ENCODE results near the gene OR10A4. TPM values are rescaled to one million over a fixed set of nuclear protein-coding genes. Genes with fewer than 3 reads are reported as not detected.

Gene OR10A4
- total and polyA plus RNA-seq, 2 donors (not counting 1 experiment from before 2014, with no cell fraction given) = not detected

- Mint-ChIP-seq H3K4me1 (peaks cover 2% of the 10 kb centered on the region), H3K9me3 (ENCODE audit: insufficient read depth) (no peaks in the 10 kb centered on the region), H3K27ac (no peak overlapping the region), H3K27me3 (peaks cover 7% of the 10 kb centered on the region), H3K4me3 (no peak overlapping the region)
- no peaks in the 10 kb centered on the region for H3K4me1 ChIP-seq (ENCODE audit: control insufficient read depth in 2 of 2, insufficient read depth in 2 of 2, low read length in 2 of 2)
- POLR2A ChIA-PET = no interaction called here
- H3K27ac ChIP-seq (ENCODE audit: low read length in 2 of 2) = no peak overlapping the region
- no peak for ATAC-seq (ENCODE audit: low read depth)
- peaks cover 0 to 2% (median 0%) of the 10 kb centered on the region in 4 experiments for H3K27me3 ChIP-seq (replicated peaks in 1 of 4; ENCODE audit: control extremely low read depth in 1 of 4, control insufficient read depth in 3 of 4, insufficient read depth in 4 of 4, low read length in 3 of 4)
- no peak overlapping the region for H2AFZ ChIP-seq (ENCODE audit: insufficient read depth, low read depth, low read length, poor library complexity, severe bottlenecking)
- H3K9ac ChIP-seq (ENCODE audit: low read length) = no peak overlapping the region
- no peaks in the 10 kb centered on the region for H3K36me3 ChIP-seq (replicated peaks in 1 of 2; ENCODE audit: control extremely low read depth in 1 of 2, control insufficient read depth in 1 of 2, extremely low read depth in 1 of 2, insufficient read depth in 2 of 2, low read length in 1 of 2)
- intact Hi-C loops (cut with micrococcal nuclease) = no loop called here
- no peak for DNase-seq
- no peak for TF ChIP-seq EZH2 (IDR thresholded peaks at IDR 0.05; ENCODE audit: borderline replicate concordance, insufficient read depth, low read depth, low read length, poor library complexity, severe bottlenecking)
- TF ChIP-seq CTCF (IDR thresholded peaks at IDR 0.05) = no peak
- no peaks in the 10 kb centered on the region for H4K20me1 ChIP-seq (ENCODE audit: control insufficient read depth, insufficient read depth, low read length, poor library complexity, severe bottlenecking)
- no peak overlapping the region for H3K4me3 ChIP-seq (ENCODE audit: control extremely low read depth in 1 of 5, extremely low read depth in 1 of 5, insufficient read depth in 1 of 5, low read depth in 2 of 5, low read length in 4 of 5)
- CTCF ChIA-PET = no interaction called here
- no peaks in the 10 kb centered on the region for H3K9me3 ChIP-seq (ENCODE audit: control extremely low read depth in 1 of 3, control insufficient read depth in 2 of 3, insufficient read depth in 1 of 3, low read length in 2 of 3)
- H3K79me2 ChIP-seq (ENCODE audit: control insufficient read depth, insufficient read depth, low read length) = no peaks in the 10 kb centered on the region
- H3K4me2 ChIP-seq (replicated peaks; ENCODE audit: low read depth, low read length, poor library complexity, severe bottlenecking) = no peak overlapping the region
These were observed 18.6 kb downstream of the OR10A4 start for GRCh38 chr11:6895010-6895409.

GRCh38 chr11:6898911-6899310 is 22.5 kb downstream of the OR10A4 start:
- no peaks in the 10 kb centered on the region for H3K36me3 ChIP-seq (replicated peaks in 1 of 2; ENCODE audit: control extremely low read depth in 1 of 2, control insufficient read depth in 1 of 2, extremely low read depth in 1 of 2, insufficient read depth in 2 of 2, low read length in 1 of 2)
- H3K4me3 Mint-ChIP-seq = no peak overlapping the region
- peaks cover 2% of the 10 kb centered on the region for H3K4me1 Mint-ChIP-seq
- no peak overlapping the region for H3K27ac Mint-ChIP-seq
- WGBS (ENCODE audit: insufficient coverage) = 100% methylated on average over 1 of the region's 1 CpG
- no peaks in the 10 kb centered on the region for H3K9me3 Mint-ChIP-seq (ENCODE audit: insufficient read depth)
- ChIA-PET POLR2A (interaction anchor here (0.6 kb wide), 1 partner anchor 90 kb away, joined by 8 read pairs; no protein-coding TSS in a partner anchor), CTCF (no interaction called here)
- H2AFZ ChIP-seq (ENCODE audit: insufficient read depth, low read depth, low read length, poor library complexity, severe bottlenecking) = no peak overlapping the region
- no peaks in the 10 kb centered on the region for H3K79me2 ChIP-seq (ENCODE audit: control insufficient read depth, insufficient read depth, low read length)
- no peaks in the 10 kb centered on the region for H3K9me3 ChIP-seq (ENCODE audit: control extremely low read depth in 1 of 3, control insufficient read depth in 2 of 3, insufficient read depth in 1 of 3, low read length in 2 of 3)
- intact Hi-C loops (cut with micrococcal nuclease) = no loop called here
- H3K9ac ChIP-seq (ENCODE audit: low read length) = no peak overlapping the region
- H3K27ac ChIP-seq (ENCODE audit: low read length in 2 of 2) = no peak overlapping the region
- DNase-seq (no peak), ATAC-seq (ENCODE audit: low read depth) (no peak)
- TF ChIP-seq EZH2 (IDR thresholded peaks at IDR 0.05; ENCODE audit: borderline replicate concordance, insufficient read depth, low read depth, low read length, poor library complexity, severe bottlenecking) (no peak), CTCF (IDR thresholded peaks at IDR 0.05) (no peak)
- H3K4me1 ChIP-seq (ENCODE audit: control insufficient read depth in 2 of 2, insufficient read depth in 2 of 2, low read length in 2 of 2) = no peaks in the 10 kb centered on the region
- no peak overlapping the region for H3K4me2 ChIP-seq (replicated peaks; ENCODE audit: low read depth, low read length, poor library complexity, severe bottlenecking)
- no peak overlapping the region for H3K4me3 ChIP-seq (ENCODE audit: control extremely low read depth in 1 of 5, extremely low read depth in 1 of 5, insufficient read depth in 1 of 5, low read depth in 2 of 5, low read length in 4 of 5)
- H4K20me1 ChIP-seq (ENCODE audit: control insufficient read depth, insufficient read depth, low read length, poor library complexity, severe bottlenecking) = no peaks in the 10 kb centered on the region
- H3K27me3 Mint-ChIP-seq = peaks cover 13% of the 10 kb centered on the region
- H3K27me3 ChIP-seq (replicated peaks in 1 of 4; ENCODE audit: control extremely low read depth in 1 of 4, control insufficient read depth in 3 of 4, insufficient read depth in 4 of 4, low read length in 3 of 4) = no peaks in the 10 kb centered on the region
